Ovary (tissue), 9 donors: ENCODE measurements around the gene PYDC2. TPM values are rescaled to one million over a fixed set of nuclear protein-coding genes. Genes with fewer than 3 reads are reported as not detected.

Experiments used
- DNase-seq, 5 donors: peaks; one replicate each; pipeline ENCODE4 v3.0.0-alpha.2; 2019 to 2020
- H3K27ac ChIP-seq, 2 donors: fragments of 200-600 bp; one replicate each; pipeline versions ENCODE4 v1.5.1 to v1.8.0; 2019 to 2022
- H3K27me3 ChIP-seq: fragments of 200-600 bp; one replicate; pipeline ENCODE4 v1.8.0; 2022
- H3K36me3 ChIP-seq: fragments of 200-600 bp; sonication (generic); one replicate; pipeline ENCODE4 v1.5.1; 2019
- H3K4me1 ChIP-seq: one replicate; pipeline ENCODE4 v1.8.1; 2013; ENCODE audit warnings: mild to moderate bottlenecking, moderate library complexity; ENCODE audit not compliant: insufficient read depth
- H3K4me3 ChIP-seq: fragments of 200-600 bp; sonication (generic); one replicate; pipeline ENCODE4 v1.5.1; 2017
- H3K9me3 ChIP-seq, 2 donors: fragments of 200-600 bp in 1 of 2; sonication (generic) in 1 of 2; one replicate each; pipeline versions ENCODE4 v1.5.1 to v1.8.1; 2013 to 2019; ENCODE audit warnings: mild to moderate bottlenecking in 1 of 2, moderate library complexity in 1 of 2
- EP300 ChIP-seq: sonication (generic); formaldehyde crosslinking; IDR thresholded peaks from one replicate; pipeline ENCODE4 v1.6.1; 2017; ENCODE audit warnings: antibody characterized with exemption
- POLR2A ChIP-seq: fragments of 450-650 bp; IDR thresholded peaks from one replicate; pipeline ENCODE4 v1.6.1; 2017; ENCODE audit warnings: antibody characterized with exemption, mild to moderate bottlenecking, moderate library complexity
- WGBS, 3 donors: extraction: QIAGEN DNeasy Blood & Tissue Kit in 1 of 3; methylation state at CpG; one replicate each; pipeline versions ENCODE4 v1.1.5 to v1.1.7; 2013 to 2017; 5-methylcytosine and 5-hydroxymethylcytosine counted together
- intact Hi-C, 4 donors: fragments of 100-400 bp; cut with DNase I; formaldehyde crosslinking; loops; one replicate each; pipeline versions ENCODE4 v1.11.0 to v1.15.1; 2022 to 2023
- polyA plus RNA-seq, 2 donors: library from polyadenylated mRNA; stranded (reverse); fragments of 200-250 nt in 1 of 2; fragments of 350-450 nt in 1 of 2; fragmentation: Illumina TruSeq in 1 of 2; extraction: RNeasy Lipid Tissue Mini Kit (QIAGEN cat#74804) in 1 of 2; gene quantifications; one replicate each; pipeline ENCODE4 v1.2.3, GENCODE V29; 2013 to 2014
- total RNA-seq, 7 donors: library from RNA; depleted of rRNA in 2 of 7; stranded (reverse); fragments of >200 nt in 2 of 7; fragmentation: NEBNext Ultra II Directional in 3 of 7; extraction: Animal tissue kit (Norgen Biotek cat#: 25700) in 3 of 7; gene quantifications; one replicate each; pipeline versions ENCODE4 v1.1.0 to v1.2.4, GENCODE V29; 2016 to 2023
- TF ChIP-seq, protein P1 (sequence below), 3 donors: fragments of 450-650 bp in 2 of 3; fragments of 200-600 bp in 1 of 3; IDR thresholded peaks; one replicate each; pipeline versions ENCODE4 v1.5.1 to v1.8.0; 2016 to 2022; ENCODE audit warnings: antibody characterized with exemption in 3 of 3, mild to moderate bottlenecking in 1 of 3
- donor health status: DM: no; HTN: no; CAD: no; lungs with moderate emphysema.
- donor health status: DM: no; HTN: no; CAD: no.
- donor health status: Bipolar disorder and iron deficiency.
- donor health status: DM: yes; HTN: yes; CAD: no.
- donor health status: DM: no; HTN: no; CAD: no.
- donor health status: DM: yes; HTN: yes; CAD: no.

Gene PYDC2
- total and polyA plus RNA-seq, 9 donors, result 1.1 TPM; not detected in 8

DNA sequence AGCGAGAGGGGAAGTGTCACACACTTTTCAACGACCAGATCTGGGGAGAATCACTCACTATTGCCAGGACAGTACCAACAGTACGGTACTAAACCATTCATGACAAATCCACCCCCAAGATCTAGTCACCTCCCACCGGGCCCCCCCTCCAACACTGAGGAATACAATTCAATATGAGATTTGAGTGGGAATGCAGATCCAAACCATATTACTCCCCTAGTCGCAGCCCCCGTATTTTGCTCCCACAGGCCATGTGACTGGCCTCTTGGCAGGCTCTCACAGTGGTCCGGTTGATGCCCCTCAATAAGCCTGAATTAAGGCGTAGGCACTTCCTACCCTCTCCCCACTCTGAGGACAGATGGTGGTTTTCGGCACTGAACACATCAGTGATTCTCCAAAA is 45.4 kb upstream of the PYDC2 start:
- intact Hi-C loops, result loop anchor here in 3 of 4 donors (5.0 to 10.0 kb wide), 3 partner anchors 1027 to 1032 kb away; no protein-coding TSS in a partner anchor
- WGBS, 3 donors, result 84 to 90% (median 88%) methylated on average over 9 of the region's 9 CpGs
- no peaks in the 10 kb centered on the region for H3K9me3 ChIP-seq
- no peak for DNase-seq
- H3K4me1 ChIP-seq, result no peaks in the 10 kb centered on the region
- H3K27ac ChIP-seq, result no peak overlapping the region
- H3K36me3 ChIP-seq, result no peaks in the 10 kb centered on the region
- H3K4me3 ChIP-seq, result no peak overlapping the region
- TF ChIP-seq, protein P1, sequence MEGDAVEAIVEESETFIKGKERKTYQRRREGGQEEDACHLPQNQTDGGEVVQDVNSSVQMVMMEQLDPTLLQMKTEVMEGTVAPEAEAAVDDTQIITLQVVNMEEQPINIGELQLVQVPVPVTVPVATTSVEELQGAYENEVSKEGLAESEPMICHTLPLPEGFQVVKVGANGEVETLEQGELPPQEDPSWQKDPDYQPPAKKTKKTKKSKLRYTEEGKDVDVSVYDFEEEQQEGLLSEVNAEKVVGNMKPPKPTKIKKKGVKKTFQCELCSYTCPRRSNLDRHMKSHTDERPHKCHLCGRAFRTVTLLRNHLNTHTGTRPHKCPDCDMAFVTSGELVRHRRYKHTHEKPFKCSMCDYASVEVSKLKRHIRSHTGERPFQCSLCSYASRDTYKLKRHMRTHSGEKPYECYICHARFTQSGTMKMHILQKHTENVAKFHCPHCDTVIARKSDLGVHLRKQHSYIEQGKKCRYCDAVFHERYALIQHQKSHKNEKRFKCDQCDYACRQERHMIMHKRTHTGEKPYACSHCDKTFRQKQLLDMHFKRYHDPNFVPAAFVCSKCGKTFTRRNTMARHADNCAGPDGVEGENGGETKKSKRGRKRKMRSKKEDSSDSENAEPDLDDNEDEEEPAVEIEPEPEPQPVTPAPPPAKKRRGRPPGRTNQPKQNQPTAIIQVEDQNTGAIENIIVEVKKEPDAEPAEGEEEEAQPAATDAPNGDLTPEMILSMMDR (IDR thresholded peaks at IDR 0.05), result no peak
- no peaks in the 10 kb centered on the region for H3K27me3 ChIP-seq

DNA sequence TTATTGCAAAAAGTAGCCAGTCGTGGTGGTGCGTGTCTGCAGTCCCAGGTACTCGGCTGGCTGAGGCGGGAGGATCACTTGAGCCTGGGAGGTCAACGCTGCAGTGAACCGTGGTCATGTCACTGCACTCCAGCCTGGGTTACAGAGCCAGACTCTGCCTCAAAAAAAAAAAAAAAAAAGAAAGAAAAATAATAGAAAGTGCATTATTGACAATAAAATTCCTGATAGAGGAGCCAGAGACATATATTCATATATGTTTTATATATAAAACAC is 43.6 kb upstream of the PYDC2 start:
- intact Hi-C loops, result loop anchor here in 3 of 4 donors (5.0 to 10.0 kb wide), 3 partner anchors 1025 to 1030 kb away; no protein-coding TSS in a partner anchor
- WGBS, 3 donors, result 64 to 78% (median 70%) methylated on average over 6 of the region's 6 CpGs

GRCh38 chr3:191420771-191421170 is 40.2 kb upstream of the PYDC2 start:
- 90 to 96% (median 96%) methylated on average over 2 of the region's 2 CpGs for WGBS, 3 donors
- H3K9me3 ChIP-seq, result no peaks in the 10 kb centered on the region
- TF ChIP-seq EP300 (no peak), POLR2A (no peak)
- TF ChIP-seq, protein P1 (IDR thresholded peaks at IDR 0.05), result no peak
- H3K4me1 ChIP-seq, result no peaks in the 10 kb centered on the region
- intact Hi-C loops, result loop anchor here in 1 of 4 donors (10.0 kb wide), 1 partner anchor 1004 kb away; no protein-coding TSS in a partner anchor
- no peaks in the 10 kb centered on the region for H3K36me3 ChIP-seq
- H3K27ac ChIP-seq, result no peak overlapping the region
- no peak overlapping the region for H3K4me3 ChIP-seq
- no peak for DNase-seq
- no peaks in the 10 kb centered on the region for H3K27me3 ChIP-seq

More for the DNA sequence above, 43.6 kb upstream of the PYDC2 start:
- H3K9me3 ChIP-seq, result no peaks in the 10 kb centered on the region
- no peak for DNase-seq
- TF ChIP-seq POLR2A (no peak), EP300 (no peak)
- TF ChIP-seq, protein P1 (IDR thresholded peaks at IDR 0.05), result no peak
- H3K4me3 ChIP-seq, result no peak overlapping the region
- H3K27ac ChIP-seq, result no peak overlapping the region
- no peaks in the 10 kb centered on the region for H3K4me1 ChIP-seq
- no peaks in the 10 kb centered on the region for H3K27me3 ChIP-seq
- H3K36me3 ChIP-seq, result no peaks in the 10 kb centered on the region

- 56 to 70% (median 58%) methylated on average over 3 of the region's 3 CpGs for WGBS, 3 donors
- intact Hi-C loops, result loop anchor here in 1 of 4 donors (10.0 kb wide), 1 partner anchor 1000 kb away; no protein-coding TSS in a partner anchor
These were observed 36.1 kb upstream of the PYDC2 start for GRCh38 chr3:191424881-191425280.

More at GRCh38 chr3:191424881-191425280, 36.1 kb upstream of the PYDC2 start:
- TF ChIP-seq, protein P1 (IDR thresholded peaks at IDR 0.05), result no peak
- TF ChIP-seq POLR2A (no peak), EP300 (no peak)
- Histone ChIP-seq H3K4me3 (no peak overlapping the region), H3K4me1 (no peaks in the 10 kb centered on the region), H3K27me3 (no peaks in the 10 kb centered on the region), H3K27ac (no peak overlapping the region), H3K9me3 (no peaks in the 10 kb centered on the region), H3K36me3 (no peaks in the 10 kb centered on the region)
- no peak for DNase-seq
